ENCODE data around the gene MTFR1L.

MTFR1L gene

GRCh38 chr1:25877155-25877554, 57.4 kb downstream of the MTFR1L start:
- DNase-seq (ENCODE audit: low read depth in 3 of 3, low spot score in 1 of 3) = no peak

- DNase-seq (ENCODE audit: low read depth in 3 of 3, low spot score in 1 of 3) = no peak
These were observed 58.9 kb downstream of the MTFR1L start for GRCh38 chr1:25878690-25879089.

GRCh38 chr1:25879675-25880074, 59.9 kb downstream of the MTFR1L start:
- no peak for DNase-seq (ENCODE audit: low read depth in 3 of 3, low spot score in 1 of 3)

- no peak for DNase-seq (ENCODE audit: low read depth in 3 of 3, low spot score in 1 of 3)
These were observed 60.8 kb downstream of the MTFR1L start for GRCh38 chr1:25880518-25880917.

GRCh38 chr1:25881266-25881665, 61.5 kb downstream of the MTFR1L start:
- no peak for DNase-seq (ENCODE audit: low read depth in 3 of 3, low spot score in 1 of 3)
